Right atrium auricular region (tissue), 2 donors: ENCODE measurements around the gene FOXF1. TPM values are rescaled to one million over a fixed set of nuclear protein-coding genes. Genes with fewer than 3 reads are reported as not detected.

Experiments used
- DNase-seq: peaks from one replicate; pipeline ENCODE4 v3.0.0-alpha.2; 2019; ENCODE audit warnings: low spot score
- H3K27ac ChIP-seq, 2 donors: fragments of 200-600 bp; sonication (generic); 1 replicate in 1 of 2; 2 replicates in 1 of 2; pipeline ENCODE4 v1.5.1; 2016 to 2019
- H3K27me3 ChIP-seq, 2 donors: fragments of 200-600 bp; sonication (generic); one replicate each; pipeline versions ENCODE4 v1.5.1 to v1.6.0; 2017 to 2019
- H3K36me3 ChIP-seq: fragments of 200-600 bp; sonication (generic); one replicate; pipeline ENCODE4 v1.5.1; 2016
- H3K4me1 ChIP-seq, 2 donors: fragments of 200-600 bp; sonication (generic); one replicate each; pipeline versions ENCODE4 v1.5.1 to v1.6.0; 2017 to 2019
- H3K4me3 ChIP-seq, 2 donors: fragments of 200-600 bp; sonication (generic); 1 replicate in 1 of 2; 2 replicates in 1 of 2; pipeline ENCODE4 v1.5.1; 2017 to 2019; ENCODE audit warnings: mild to moderate bottlenecking in 1 of 2, moderate library complexity in 1 of 2
- H3K9me3 ChIP-seq, 2 donors: fragments of 200-600 bp; sonication (generic); one replicate each; pipeline ENCODE4 v1.5.1; 2019
- total RNA-seq, 2 donors: library from RNA; depleted of rRNA; stranded (reverse); fragments of >200 nt; gene quantifications; one replicate each; pipeline ENCODE4 v1.1.0, GENCODE V29; 2016
- TF ChIP-seq, protein P1 (sequence below), 2 donors: fragments of 200-600 bp; sonication (generic); IDR thresholded peaks; one replicate each; pipeline ENCODE4 v1.5.1; 2019; ENCODE audit warnings: antibody characterized with exemption in 2 of 2

Gene FOXF1
- total RNA-seq, 2 donors from 2014 or later: 0.44 TPM; not detected in 1

DNA sequence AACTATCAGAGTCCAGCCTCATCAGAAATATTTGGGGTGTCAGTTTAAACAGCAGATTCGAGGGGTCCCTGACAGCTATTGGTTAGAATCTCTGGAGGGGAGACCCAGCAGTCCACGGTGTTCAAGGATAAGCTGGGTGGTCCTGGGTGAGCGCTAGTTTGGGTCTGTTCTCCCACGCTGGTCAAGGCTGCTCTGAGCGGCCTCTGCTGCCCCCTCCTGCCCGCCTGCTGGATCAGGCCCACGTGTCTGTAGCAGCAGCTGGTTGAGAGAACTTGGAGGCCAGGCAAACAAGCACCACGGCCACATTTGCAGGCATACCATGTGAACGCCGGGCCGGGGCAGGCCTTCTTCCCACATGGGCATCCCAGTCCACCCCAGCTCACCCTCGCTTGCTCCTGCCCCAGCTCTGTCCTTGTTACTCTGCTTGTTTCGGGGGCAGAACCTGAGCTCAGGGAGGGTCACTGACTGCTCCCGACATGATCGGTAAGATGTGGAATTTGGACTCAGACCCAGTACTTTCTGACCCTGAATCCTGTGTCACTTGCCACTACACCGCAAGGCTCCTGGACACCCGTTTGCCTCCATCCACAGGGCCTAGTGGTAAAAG is 7.4 kb downstream of the FOXF1 start:
- TF ChIP-seq, protein P1, sequence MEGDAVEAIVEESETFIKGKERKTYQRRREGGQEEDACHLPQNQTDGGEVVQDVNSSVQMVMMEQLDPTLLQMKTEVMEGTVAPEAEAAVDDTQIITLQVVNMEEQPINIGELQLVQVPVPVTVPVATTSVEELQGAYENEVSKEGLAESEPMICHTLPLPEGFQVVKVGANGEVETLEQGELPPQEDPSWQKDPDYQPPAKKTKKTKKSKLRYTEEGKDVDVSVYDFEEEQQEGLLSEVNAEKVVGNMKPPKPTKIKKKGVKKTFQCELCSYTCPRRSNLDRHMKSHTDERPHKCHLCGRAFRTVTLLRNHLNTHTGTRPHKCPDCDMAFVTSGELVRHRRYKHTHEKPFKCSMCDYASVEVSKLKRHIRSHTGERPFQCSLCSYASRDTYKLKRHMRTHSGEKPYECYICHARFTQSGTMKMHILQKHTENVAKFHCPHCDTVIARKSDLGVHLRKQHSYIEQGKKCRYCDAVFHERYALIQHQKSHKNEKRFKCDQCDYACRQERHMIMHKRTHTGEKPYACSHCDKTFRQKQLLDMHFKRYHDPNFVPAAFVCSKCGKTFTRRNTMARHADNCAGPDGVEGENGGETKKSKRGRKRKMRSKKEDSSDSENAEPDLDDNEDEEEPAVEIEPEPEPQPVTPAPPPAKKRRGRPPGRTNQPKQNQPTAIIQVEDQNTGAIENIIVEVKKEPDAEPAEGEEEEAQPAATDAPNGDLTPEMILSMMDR (IDR thresholded peaks at IDR 0.05): peak; percentile 43 to 84
- Histone ChIP-seq H3K27me3 (peaks cover 0 to 32% of the 10 kb centered on the region in 2 donors), H3K4me3 (no peak overlapping the region), H3K27ac (no peak overlapping the region), H3K36me3 (no peaks in the 10 kb centered on the region), H3K9me3 (no peaks in the 10 kb centered on the region), H3K4me1 (peaks cover 0 to 22% of the 10 kb centered on the region in 2 donors)
- DNase-seq: no peak

DNA sequence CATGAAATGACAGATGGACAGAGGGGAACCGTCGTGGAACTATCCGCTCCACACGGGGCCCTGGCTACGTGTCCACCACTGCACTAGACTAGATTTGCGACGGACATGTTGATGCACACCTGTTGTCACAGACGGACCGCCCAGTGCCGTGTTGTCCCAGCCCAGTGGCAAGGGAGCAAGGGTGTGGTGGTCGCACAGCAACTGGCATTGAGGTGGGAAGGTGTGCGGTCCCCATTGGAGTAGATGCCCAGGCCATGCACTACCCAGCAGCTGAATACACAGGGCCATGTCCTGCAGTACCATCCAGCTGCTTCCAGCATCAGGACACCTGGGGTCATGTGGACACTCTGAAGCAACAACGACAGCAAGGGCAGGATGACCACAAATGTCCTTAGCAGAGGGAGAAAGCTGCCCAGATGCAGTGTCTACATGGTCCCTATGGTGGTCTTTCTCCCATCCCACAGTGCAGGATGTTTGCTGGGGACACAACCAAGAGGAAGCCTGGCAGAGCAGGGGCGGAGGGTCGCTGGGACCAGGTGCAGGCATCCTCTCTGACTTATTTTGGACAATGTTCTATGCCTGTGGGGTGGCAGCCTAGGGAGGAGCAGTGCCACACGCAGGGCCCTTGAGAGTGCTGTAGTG is 8.8 kb downstream of the FOXF1 start:
- Histone ChIP-seq H3K27me3 (peaks cover 0 to 32% of the 10 kb centered on the region in 2 donors), H3K4me1 (peaks cover 0 to 22% of the 10 kb centered on the region in 2 donors), H3K4me3 (no peak overlapping the region), H3K9me3 (no peaks in the 10 kb centered on the region), H3K27ac (no peak overlapping the region), H3K36me3 (no peaks in the 10 kb centered on the region)
- TF ChIP-seq, protein P1 (IDR thresholded peaks at IDR 0.05): no peak
- no peak for DNase-seq

DNA sequence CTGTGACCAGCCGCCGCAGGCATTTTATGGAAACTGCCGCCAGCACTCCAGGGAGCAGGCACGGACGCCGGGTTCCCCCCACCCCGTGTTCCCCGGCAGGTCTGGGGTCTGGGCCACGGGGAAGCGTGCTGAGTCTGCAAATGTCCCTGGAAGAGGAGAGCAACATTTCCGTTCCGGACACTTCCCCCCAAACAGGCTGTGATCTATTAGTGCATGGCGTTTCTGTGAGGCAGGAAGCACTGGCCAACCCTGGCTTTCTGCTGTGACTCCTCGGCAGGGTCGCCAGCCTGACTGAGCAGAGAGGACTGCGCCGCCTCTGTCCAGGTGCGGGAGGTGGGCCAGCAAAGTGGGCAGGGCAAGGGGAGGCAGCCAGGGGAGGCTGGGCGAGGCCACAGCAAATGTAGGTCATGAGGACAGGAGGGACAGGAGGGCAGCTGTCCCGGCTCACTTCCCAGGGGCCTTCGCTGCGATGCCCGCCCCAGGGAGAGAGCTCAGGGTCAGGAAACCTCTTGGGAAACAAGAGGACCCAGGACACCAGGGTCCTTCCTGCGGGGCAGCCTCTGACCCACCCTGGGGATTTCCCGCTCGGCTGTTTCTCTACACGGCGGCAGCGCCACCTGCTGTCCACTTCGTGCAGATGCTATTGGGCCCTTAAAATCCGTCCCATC is 9.5 kb downstream of the FOXF1 start:
- H3K4me1 ChIP-seq: peaks cover 0 to 22% of the 10 kb centered on the region in 2 donors

DNA sequence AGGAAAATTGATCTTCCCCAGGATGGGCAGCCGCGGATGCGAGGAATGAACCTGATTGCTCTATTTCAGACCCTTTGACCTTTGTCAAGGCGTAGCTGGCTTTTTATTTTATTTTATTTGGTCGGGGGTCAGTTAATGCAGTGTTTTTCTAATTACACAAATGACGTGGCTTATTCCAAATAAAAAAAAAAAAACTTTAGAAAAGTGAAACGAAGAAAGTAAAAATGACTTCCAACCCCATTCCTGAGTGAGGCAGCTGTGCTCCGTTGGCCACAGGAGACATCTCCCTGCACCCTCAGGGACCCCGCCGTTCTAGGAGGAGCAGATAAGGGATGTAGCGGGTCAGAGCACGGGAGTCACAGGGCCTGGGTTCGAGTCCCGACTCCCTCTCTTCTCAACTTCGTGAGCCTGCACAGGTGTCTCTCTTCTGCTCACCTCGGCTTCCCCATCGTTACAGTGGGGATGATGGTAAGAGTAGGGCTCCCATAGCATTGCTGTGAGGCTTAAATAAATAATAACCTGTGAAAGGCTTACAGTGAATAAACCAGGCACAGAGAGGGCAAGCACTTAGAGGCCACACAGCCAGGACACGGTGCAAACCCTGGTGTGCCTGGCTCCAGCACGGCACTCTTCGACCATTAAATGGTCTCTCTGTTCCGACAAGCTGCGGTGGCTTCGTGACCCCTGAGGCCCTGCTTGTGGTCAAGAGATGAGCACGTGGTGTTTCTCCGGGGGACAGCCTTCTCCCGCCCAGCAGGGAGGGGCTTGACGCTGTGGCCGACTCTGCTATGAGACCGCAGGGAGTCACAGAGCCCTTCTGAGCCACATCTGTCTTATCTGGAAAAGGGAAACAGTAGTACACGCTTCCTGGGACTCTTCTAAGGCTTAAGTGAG is 10.2 kb downstream of the FOXF1 start:
- no peaks in the 10 kb centered on the region for H3K9me3 ChIP-seq
- peaks cover 0 to 25% of the 10 kb centered on the region in 2 donors for H3K27me3 ChIP-seq
- H3K4me3 ChIP-seq: peak overlapping the region in 1 of 2 donors; percentile 11
- no peak overlapping the region for H3K27ac ChIP-seq
- TF ChIP-seq, protein P1 (IDR thresholded peaks at IDR 0.05): no peak
- no peak for DNase-seq
- peaks cover 0 to 19% of the 10 kb centered on the region in 2 donors for H3K4me1 ChIP-seq
- no peaks in the 10 kb centered on the region for H3K36me3 ChIP-seq

More for the DNA sequence above, 9.5 kb downstream of the FOXF1 start:
- no peak overlapping the region for H3K4me3 ChIP-seq
- DNase-seq: no peak
- no peaks in the 10 kb centered on the region for H3K9me3 ChIP-seq
- TF ChIP-seq, protein P1 (IDR thresholded peaks at IDR 0.05): peak; percentile 78 to 94
- H3K27me3 ChIP-seq: peaks cover 0 to 32% of the 10 kb centered on the region in 2 donors
- no peaks in the 10 kb centered on the region for H3K36me3 ChIP-seq
- no peak overlapping the region for H3K27ac ChIP-seq
